ENCODE results near the gene CR1L. TPM values are rescaled to one million over a fixed set of nuclear protein-coding genes. Genes with fewer than 3 reads are reported as not detected.
A peak's percentile ranks its signal among the peaks of the same experiment; 100 is the strongest.

The CR1L gene
- not detected for total RNA-seq

- TF ChIP-seq POLR2A (IDR thresholded peaks at IDR 0.05) = no peak
- no peak for TF ChIP-seq CTCF (IDR thresholded peaks at IDR 0.05)
- 7 to 19% methylated on average over 15 to 65 of the region's 65 CpGs for WGBS, 2 donors
These were observed at the start of gene CR1L for GRCh38 chr1:207644852-207645634. CR1L (plus strand) TSS chr1:207645133; CDS start chr1:207645234, 101 bp downstream.

GRCh38 chr1:207603777-207604176 lies 41.2 kb upstream of the CR1L start:
- intact Hi-C loops (cut with DNase I) = no loop called here
- DNase-seq = no peak
- H3K4me3 ChIP-seq = no peak overlapping the region
- TF ChIP-seq POLR2A (IDR thresholded peaks at IDR 0.05) (no peak), CTCF (IDR thresholded peaks at IDR 0.05) (no peak)
- H3K9me3 ChIP-seq = no peaks in the 10 kb centered on the region
- no peaks in the 10 kb centered on the region for H3K27me3 ChIP-seq
- H3K4me1 ChIP-seq = no peaks in the 10 kb centered on the region
- no peaks in the 10 kb centered on the region for H3K36me3 ChIP-seq (replicated peaks in 1 of 2; ENCODE audit: insufficient read depth in 1 of 2, low read depth in 2 of 2)
- no peak overlapping the region for H3K27ac ChIP-seq
- 56 to 63% methylated on average over 6 of the region's 6 CpGs for WGBS, 2 donors
- no peak for ATAC-seq

More at GRCh38 chr1:207644852-207645634, at the start of gene CR1L:
- Histone ChIP-seq H3K36me3 (replicated peaks in 1 of 2; ENCODE audit: insufficient read depth in 1 of 2, low read depth in 2 of 2) (no peaks in the 10 kb centered on the region), H3K9me3 (no peaks in the 10 kb centered on the region), H3K27me3 (no peaks in the 10 kb centered on the region), H3K4me1 (peaks cover 24% of the 10 kb centered on the region), H3K4me3 (peak within 1 kb of the TSS in 1 of 2 donors; percentile 18), H3K27ac (no peak within 1 kb of the TSS)
- intact Hi-C loops (cut with DNase I) = no loop called here
- DNase-seq (peak; percentile 73 to 89 (median 84)), ATAC-seq (peak; percentile 94)

- no peak for DNase-seq
- 87 to 89% methylated on average over 7 of the region's 7 CpGs for WGBS, 2 donors
- no peaks in the 10 kb centered on the region for H3K36me3 ChIP-seq (replicated peaks in 1 of 2; ENCODE audit: insufficient read depth in 1 of 2, low read depth in 2 of 2)
- intact Hi-C loops (cut with DNase I) = no loop called here
- H3K4me1 ChIP-seq = no peaks in the 10 kb centered on the region
- no peaks in the 10 kb centered on the region for H3K9me3 ChIP-seq
- no peak overlapping the region for H3K27ac ChIP-seq
- no peak for TF ChIP-seq CTCF (IDR thresholded peaks at IDR 0.05)
- no peak for TF ChIP-seq POLR2A (IDR thresholded peaks at IDR 0.05)
- H3K4me3 ChIP-seq = no peak overlapping the region
- H3K27me3 ChIP-seq = no peaks in the 10 kb centered on the region
- ATAC-seq = no peak
These were observed 39.2 kb upstream of the CR1L start for GRCh38 chr1:207605444-207606361.

- ATAC-seq (no peak), DNase-seq (no peak)
- WGBS, 2 donors = 77 to 87% methylated on average over 2 of the region's 2 CpGs
- TF ChIP-seq POLR2A (IDR thresholded peaks at IDR 0.05) (no peak), CTCF (IDR thresholded peaks at IDR 0.05) (no peak)
- Histone ChIP-seq H3K27ac (no peak overlapping the region), H3K36me3 (replicated peaks in 1 of 2; ENCODE audit: insufficient read depth in 1 of 2, low read depth in 2 of 2) (no peaks in the 10 kb centered on the region), H3K27me3 (no peaks in the 10 kb centered on the region), H3K9me3 (no peaks in the 10 kb centered on the region), H3K4me3 (no peak overlapping the region), H3K4me1 (no peaks in the 10 kb centered on the region)
- intact Hi-C loops (cut with DNase I) = no loop called here
These were observed 38.6 kb upstream of the CR1L start for GRCh38 chr1:207606362-207606755.
